Measurements from ENCODE around the gene PDE1A.

DNA sequence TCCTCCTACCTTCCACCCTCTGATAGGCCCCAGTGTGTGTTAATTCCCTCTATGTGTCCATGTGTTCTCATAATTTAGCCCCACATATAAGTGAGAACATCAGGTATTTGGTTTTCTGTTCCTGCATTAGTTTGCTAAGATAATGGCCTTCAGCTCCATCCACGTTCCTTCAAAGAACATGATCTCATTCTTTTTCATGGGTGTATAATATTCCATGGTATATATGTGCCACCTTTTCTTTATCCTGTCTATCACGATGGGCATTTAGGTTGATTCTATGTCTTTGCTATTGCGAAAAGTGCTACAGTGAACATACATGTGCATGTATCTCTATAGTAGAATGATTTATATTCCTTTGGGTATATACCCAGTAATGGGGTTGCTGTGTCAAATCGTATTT, 46.8 kb upstream of the PDE1A start:
- TF ChIP-seq, protein P1, sequence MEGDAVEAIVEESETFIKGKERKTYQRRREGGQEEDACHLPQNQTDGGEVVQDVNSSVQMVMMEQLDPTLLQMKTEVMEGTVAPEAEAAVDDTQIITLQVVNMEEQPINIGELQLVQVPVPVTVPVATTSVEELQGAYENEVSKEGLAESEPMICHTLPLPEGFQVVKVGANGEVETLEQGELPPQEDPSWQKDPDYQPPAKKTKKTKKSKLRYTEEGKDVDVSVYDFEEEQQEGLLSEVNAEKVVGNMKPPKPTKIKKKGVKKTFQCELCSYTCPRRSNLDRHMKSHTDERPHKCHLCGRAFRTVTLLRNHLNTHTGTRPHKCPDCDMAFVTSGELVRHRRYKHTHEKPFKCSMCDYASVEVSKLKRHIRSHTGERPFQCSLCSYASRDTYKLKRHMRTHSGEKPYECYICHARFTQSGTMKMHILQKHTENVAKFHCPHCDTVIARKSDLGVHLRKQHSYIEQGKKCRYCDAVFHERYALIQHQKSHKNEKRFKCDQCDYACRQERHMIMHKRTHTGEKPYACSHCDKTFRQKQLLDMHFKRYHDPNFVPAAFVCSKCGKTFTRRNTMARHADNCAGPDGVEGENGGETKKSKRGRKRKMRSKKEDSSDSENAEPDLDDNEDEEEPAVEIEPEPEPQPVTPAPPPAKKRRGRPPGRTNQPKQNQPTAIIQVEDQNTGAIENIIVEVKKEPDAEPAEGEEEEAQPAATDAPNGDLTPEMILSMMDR (IDR thresholded peaks at IDR 0.05) = no peak
- TF ChIP-seq POLR2AphosphoS5 (IDR thresholded peaks at IDR 0.05) = no peak

Measured in suprapubic skin (tissue), 3 donors.